HG03045 (cell line): ENCODE results near the gene IRF1.

ENCODE experiments used
- ATAC-seq: cut with Tn5 transposase; IDR thresholded peaks from one replicate; pipeline ENCODE4 v1.9.1; 2021; ENCODE audit warnings: mild to moderate bottlenecking, moderate library complexity; ENCODE audit not compliant: unreplicated experiment

IRF1 gene

GRCh38 chr5:132462856-132463745 lies 27.5 kb downstream of the IRF1 start:
- no peak for ATAC-seq

GRCh38 chr5:132462333-132462732 lies 28.2 kb downstream of the IRF1 start:
- no peak for ATAC-seq

- no peak for ATAC-seq
Measured at GRCh38 chr5:132461569-132462070, 29.0 kb downstream of the IRF1 start.

GRCh38 chr5:132460846-132461568 lies 29.6 kb downstream of the IRF1 start:
- ATAC-seq = no peak

GRCh38 chr5:132459983-132460838 lies 30.4 kb downstream of the IRF1 start:
- ATAC-seq = no peak

GRCh38 chr5:132459031-132459982 lies 31.3 kb downstream of the IRF1 start:
- ATAC-seq = no peak

GRCh38 chr5:132458651-132459030 lies 31.9 kb downstream of the IRF1 start:
- ATAC-seq = peak; percentile 42

GRCh38 chr5:132458226-132458560 lies 32.4 kb downstream of the IRF1 start:
- ATAC-seq = no peak

- no peak for ATAC-seq
Measured at GRCh38 chr5:132457371-132458225, 33.0 kb downstream of the IRF1 start.

GRCh38 chr5:132456987-132457361 lies 33.6 kb downstream of the IRF1 start:
- ATAC-seq = peak; percentile 21

- ATAC-seq = peak; percentile 46
Measured at GRCh38 chr5:132456296-132456986, 34.1 kb downstream of the IRF1 start.

- ATAC-seq = peak; percentile 3
Measured at GRCh38 chr5:132455614-132456115, 34.9 kb downstream of the IRF1 start.

- no peak for ATAC-seq
Measured at GRCh38 chr5:132454361-132454760, 36.2 kb downstream of the IRF1 start.

GRCh38 chr5:132451387-132451786 lies 39.2 kb downstream of the IRF1 start:
- ATAC-seq = no peak

GRCh38 chr5:132449060-132449459 lies 41.5 kb downstream of the IRF1 start:
- no peak for ATAC-seq

- no peak for ATAC-seq
Measured at GRCh38 chr5:132447196-132447595, 43.4 kb downstream of the IRF1 start.

GRCh38 chr5:132446621-132447020 lies 44.0 kb downstream of the IRF1 start:
- ATAC-seq = no peak

- ATAC-seq = no peak
Measured at GRCh38 chr5:132445930-132446329, 44.6 kb downstream of the IRF1 start.

- ATAC-seq = no peak
Measured at GRCh38 chr5:132445640-132445923, 45.0 kb downstream of the IRF1 start.
